NCI-H460 (cell line): ENCODE results near the gene SCAANT1. TPM values are rescaled to one million over a fixed set of nuclear protein-coding genes. Genes with fewer than 3 reads are reported as not detected.

Experiments
- DNase-seq: peaks from one replicate; pipeline ENCODE4 v3.0.0-alpha.2; 2016; ENCODE audit warnings: low read depth; ENCODE audit errors: extremely low read depth
- total RNA-seq: library from RNA; depleted of rRNA; stranded (reverse); fragments of >200 nt; shearing (Covaris generic); gene quantifications from 2 replicates; pipeline ENCODE4 v1.2.3, GENCODE V29; 2014

SCAANT1 gene
- total RNA-seq, 1 experiment from 2014 or later, result not detected

DNA sequence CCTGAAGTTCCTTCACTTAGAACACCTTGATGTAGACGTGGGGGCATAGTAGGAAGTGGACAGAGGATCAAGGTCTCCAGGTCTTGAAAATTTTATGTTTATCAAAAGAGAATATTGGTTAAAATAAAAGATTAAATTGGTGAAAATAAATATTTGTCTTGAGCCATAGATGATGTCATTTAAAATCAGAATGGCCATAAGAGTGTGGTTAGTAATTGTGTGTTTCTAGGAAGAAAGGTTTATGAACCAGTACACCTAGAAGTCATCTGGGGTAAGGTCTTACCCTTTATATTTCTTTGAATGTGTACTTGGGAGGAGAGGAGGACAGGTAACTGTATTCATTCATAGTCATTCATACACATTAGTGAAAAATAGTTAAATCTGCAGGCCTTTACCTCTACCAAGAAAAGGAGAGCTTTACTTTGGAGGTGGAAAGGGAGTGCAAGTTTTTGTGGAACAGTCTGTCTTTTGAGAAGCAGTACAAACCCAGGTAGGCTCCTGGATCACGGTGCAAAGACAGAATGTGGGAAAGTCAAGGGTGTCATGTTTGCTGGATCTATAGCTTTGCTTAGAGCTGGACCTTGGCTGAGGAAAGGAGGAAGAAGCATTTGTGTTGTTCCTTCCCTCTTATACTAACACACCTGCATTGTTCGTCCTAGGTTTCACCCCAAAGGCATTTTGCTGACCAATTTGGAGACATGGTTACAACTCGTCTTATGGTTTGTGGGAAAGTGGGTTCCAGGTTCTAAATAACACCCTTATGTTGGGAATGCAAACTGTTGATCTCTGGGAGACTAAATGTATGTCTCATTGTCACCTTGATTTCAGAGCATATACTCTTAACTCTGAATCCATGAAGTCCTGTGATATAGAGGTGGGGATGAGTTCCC is 6.2 kb downstream of the SCAANT1 start:
- no peak for DNase-seq

DNA sequence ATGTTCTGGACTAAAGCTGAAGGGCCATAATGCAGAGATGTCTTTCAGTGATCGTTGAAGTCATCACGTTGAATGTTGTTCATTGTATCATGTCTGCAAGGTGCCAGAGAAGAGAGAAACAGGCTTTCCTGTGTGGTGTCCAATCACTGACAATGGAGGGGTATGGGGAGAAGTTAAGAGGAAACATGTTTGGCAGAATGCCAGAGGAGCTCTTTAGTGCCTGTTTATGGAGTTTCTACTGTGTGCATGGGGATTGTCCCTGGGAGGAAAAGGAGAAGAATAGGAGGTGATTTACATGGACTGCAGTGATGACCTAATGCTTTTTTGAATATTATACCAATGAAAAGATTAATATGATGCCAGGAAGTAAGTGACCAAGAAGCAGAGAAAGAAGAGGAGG is 11.7 kb downstream of the SCAANT1 start:
- no peak for DNase-seq

GRCh38 chr3:63900010-63900409 is 12.2 kb downstream of the SCAANT1 start:
- no peak for DNase-seq

- no peak for DNase-seq
Measured at GRCh38 chr3:63896332-63897030, 15.7 kb downstream of the SCAANT1 start.

DNA sequence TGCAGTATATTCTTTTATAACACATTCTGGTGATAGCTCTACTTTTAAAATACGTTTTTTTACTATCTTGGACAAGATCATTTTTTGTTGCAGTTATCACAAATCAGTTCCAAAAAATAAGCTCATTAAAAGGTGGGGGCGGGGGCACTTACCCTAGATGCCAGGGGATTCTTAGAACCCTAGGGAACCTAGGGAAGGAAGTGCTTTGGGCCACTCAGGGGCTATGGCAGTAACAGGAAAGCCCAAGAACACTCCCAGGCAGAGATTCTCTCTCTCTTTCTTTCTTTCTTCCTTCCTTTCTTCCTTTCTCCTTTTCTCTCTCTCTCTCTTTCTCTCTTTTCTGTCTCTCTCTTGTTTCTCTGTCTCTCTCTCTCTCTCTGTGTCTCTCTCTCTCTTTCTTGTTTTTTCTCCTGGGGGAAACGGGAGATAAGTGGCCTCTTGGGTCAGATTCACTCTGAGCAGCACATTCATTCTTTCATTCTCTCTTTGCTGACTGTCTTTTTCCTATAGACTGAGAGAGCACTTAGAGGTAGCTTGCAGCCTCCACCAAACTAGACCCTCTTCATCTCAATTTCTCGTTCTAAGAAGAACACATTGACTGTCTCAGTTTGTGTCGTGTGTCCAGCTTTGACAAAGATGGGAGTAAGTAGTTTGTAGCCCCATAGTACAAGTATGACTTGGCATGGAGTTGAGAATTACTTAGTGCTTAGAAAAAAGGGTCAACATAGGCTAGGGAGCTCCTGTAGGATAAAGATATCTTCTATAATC is 16.6 kb downstream of the SCAANT1 start:
- DNase-seq, result no peak

GRCh38 chr3:63892773-63893352 is 19.3 kb downstream of the SCAANT1 start:
- DNase-seq, result no peak

DNA sequence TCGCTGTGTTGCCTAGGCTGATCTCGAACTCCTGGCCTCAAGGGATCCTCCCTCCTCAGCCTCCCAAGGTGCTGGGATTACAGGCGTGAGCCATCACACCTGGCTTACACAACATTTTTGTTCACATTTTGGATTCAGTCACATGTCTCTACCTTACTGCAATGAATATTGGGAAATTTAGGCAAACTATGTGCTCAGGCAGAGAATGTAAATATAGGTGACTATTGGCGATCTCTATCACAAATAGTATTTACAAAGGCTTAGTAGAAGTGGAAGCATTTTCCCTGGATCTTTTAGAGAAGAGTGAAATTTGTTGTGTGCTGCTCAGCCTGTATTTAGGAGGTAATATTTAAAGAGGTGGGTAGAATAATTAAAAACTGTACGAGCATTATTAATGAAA is 20.7 kb downstream of the SCAANT1 start:
- DNase-seq, result no peak

GRCh38 chr3:63886858-63887257 is 25.3 kb downstream of the SCAANT1 start:
- no peak for DNase-seq

DNA sequence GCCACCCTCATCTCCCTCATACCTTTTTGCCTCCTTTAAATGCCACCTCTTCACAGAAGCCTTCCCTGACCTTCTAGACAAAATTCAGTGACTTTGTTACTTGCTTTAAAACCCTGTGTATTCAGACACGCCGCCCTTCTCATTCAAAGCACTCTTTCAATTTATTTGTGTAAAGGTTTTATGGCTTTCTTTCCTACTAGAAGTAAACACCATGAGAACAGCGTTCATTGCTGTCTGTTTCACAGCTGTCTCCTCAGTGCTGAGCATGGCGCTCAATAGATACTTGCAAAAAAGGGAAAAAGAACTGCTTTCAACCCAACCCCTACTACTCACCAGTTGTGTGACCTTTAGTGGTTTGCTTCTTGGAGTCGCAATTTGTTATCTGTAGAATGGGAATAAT is 31.5 kb downstream of the SCAANT1 start:
- no peak for DNase-seq

DNA sequence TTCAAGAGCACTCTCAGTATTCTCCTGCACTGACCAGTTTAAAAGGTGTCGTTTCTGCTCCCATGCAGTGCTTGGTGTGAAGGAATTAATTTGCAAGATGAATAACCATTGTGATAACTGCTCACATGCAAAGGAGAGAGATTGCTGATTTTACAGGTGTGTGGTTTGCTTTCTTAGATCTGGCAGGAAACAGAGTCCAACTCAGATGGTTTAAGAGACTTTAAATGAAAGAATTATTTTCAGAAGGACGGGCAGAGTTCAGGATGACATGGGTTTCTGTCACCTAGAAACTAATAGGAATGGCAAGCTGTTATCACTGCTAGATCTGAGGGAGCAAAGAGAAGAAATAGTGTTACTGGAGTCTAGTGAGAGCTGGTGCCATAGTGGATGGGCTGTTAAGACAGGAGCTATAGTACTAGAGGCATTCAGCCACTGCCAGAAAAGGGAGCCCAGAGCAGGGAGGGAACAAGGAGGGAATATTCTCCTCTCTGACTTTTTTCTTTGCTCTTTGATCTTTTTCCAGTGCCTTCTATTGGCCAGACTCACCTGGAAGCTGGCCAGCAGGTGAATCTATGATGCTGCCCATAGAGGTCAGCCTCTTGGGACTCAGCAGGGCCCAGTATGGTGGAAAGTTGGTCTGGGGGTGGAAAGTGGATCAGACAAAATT is 33.7 kb downstream of the SCAANT1 start:
- DNase-seq, result no peak

- no peak for DNase-seq
Measured at GRCh38 chr3:63877737-63878393, 34.3 kb downstream of the SCAANT1 start.

DNA sequence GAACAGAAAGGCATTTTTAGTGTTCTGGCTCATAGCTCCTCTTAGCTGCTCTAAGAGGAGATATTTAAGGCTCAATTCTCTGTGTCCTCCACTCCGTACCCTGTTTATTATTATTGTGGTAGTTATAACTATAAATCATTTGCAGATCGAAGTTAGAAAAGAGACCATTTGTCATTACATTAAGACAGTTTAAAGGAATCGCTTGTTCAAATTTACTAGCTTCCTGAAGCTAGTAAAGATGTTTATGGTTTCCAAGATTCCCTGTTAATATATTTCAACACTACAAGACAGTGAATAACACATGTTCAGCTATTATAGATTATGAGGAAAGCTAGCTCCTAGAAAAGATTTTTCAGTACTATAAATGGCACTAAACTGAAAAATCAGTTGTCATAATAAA is 35.9 kb downstream of the SCAANT1 start:
- no peak for DNase-seq

GRCh38 chr3:63875510-63875909 is 36.7 kb downstream of the SCAANT1 start:
- no peak for DNase-seq

GRCh38 chr3:63874769-63875168 is 37.4 kb downstream of the SCAANT1 start:
- DNase-seq, result no peak

- no peak for DNase-seq
Measured at GRCh38 chr3:63872135-63872924, 39.9 kb downstream of the SCAANT1 start.

DNA sequence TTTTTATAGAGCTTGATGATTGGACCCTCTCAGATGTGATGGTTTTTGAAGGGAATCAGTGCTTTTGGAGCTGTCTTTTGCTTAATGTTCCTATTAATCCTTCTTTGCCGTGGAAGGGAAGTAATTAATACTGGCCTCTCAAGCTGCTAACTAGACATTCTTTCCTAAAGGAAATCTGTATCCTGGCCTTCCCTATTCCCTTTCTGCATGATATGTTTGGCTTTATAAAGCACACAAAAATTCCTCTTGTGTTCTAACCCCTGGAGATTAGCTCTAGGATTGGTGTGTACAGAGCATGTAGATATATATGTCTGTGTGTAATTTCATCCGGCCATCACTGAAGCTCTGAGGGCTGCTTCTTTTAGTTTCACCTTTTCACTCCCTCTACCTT is 41.6 kb downstream of the SCAANT1 start:
- DNase-seq, result no peak

DNA sequence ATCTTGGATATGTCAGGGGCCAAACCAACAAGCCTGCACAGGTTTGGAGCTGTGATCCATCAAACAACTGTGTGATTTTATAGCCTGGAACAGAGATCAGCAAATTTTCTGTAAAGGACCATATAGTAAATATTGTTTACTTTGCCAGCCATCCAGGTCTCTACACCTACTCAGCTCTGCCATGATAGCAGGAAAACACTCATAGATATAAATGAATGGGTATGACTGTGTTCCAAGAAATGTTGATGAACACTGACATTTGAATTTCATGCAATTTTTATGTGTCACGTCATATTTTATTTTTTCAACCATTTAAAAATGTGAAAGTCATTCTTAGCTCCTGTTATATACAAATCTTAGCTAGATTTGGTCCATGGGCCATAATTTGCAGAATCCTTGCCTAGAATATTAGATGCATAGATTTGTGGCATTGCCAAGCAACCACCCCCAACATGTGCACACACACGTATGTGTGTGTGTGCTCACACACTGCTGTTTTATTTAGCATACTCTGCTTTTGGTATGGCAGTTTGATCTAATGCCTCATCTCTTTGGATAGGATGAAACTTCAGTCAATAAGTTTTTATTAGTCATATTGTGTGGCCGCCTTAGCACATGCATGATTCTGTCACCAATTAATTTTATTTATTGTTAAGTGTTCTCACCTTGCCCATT is 42.1 kb downstream of the SCAANT1 start:
- no peak for DNase-seq

- no peak for DNase-seq
Measured at GRCh38 chr3:63867225-63867624, 45.0 kb downstream of the SCAANT1 start.

DNA sequence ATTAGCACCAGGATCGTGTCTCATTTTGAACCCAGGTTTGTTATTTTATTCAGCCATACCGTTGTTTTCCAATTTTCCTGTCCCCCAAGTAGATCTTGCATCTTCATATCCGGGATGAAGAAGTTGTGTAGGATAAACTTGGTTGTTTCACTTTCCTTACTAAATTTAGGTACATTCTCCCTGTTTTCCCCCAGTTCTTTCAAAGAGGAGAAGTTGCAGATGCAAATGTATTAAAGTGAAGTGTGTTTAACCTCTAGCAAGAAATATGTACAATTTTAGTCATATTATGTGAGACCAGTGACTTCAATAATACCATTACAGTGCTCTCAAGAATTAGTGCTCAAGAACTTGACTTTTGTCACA is 47.2 kb downstream of the SCAANT1 start:
- no peak for DNase-seq
